Natural killer cell (primary cell): ENCODE data around the gene ACSS1. TPM values are rescaled to one million over a fixed set of nuclear protein-coding genes. Genes with fewer than 3 reads are reported as not detected.
A peak's percentile ranks its signal among the peaks of the same experiment; 100 is the strongest.

Source experiments
- ATAC-seq, 3 donors: fragments of 150-1000 bp in 2 of 3; fragments of 200-7000 bp in 1 of 3; cut with Tn5 transposase; 1 replicate in 1 of 3; 2 replicates in 2 of 3; pipeline ENCODE4 v1.10.0; 2021; ENCODE audit warnings: mild to moderate bottlenecking in 2 of 3, moderate library complexity in 2 of 3
- DNase-seq, 2 donors: peaks; one replicate each; pipeline versions ENCODE4 v3.0.0 to v3.0.0-alpha.2; 2013 to 2021; ENCODE audit warnings: mixed read lengths in 1 of 2
- H3K27ac ChIP-seq: one replicate; pipeline ENCODE4 v1.5.1; 2013; ENCODE audit warnings: mild to moderate bottlenecking, low read length
- H3K27me3 ChIP-seq: one replicate; pipeline ENCODE4 v1.6.1; 2013; ENCODE audit warnings: low read length; ENCODE audit not compliant: control insufficient read depth, insufficient read depth
- H3K36me3 ChIP-seq: one replicate; pipeline ENCODE4 v1.6.1; 2013; ENCODE audit warnings: low read length; ENCODE audit not compliant: control insufficient read depth, insufficient read depth
- H3K4me1 ChIP-seq: one replicate; pipeline ENCODE4 v1.6.1; 2013; ENCODE audit warnings: low read length; ENCODE audit not compliant: control insufficient read depth, insufficient read depth
- H3K4me3 ChIP-seq: one replicate; pipeline ENCODE4 v1.5.1; 2013; ENCODE audit warnings: low read length
- H3K9me3 ChIP-seq: one replicate; pipeline ENCODE4 v1.6.1; 2013; ENCODE audit warnings: low read length; ENCODE audit not compliant: control insufficient read depth, insufficient read depth
- H3K27ac Mint-ChIP-seq, 2 donors: one replicate each; pipeline ENCODE4 v1.8.0; 2022; ENCODE audit warnings: mild to moderate bottlenecking in 2 of 2, mixed read lengths in 2 of 2, moderate library complexity in 1 of 2
- H3K27me3 Mint-ChIP-seq, 2 donors: one replicate each; pipeline ENCODE4 v1.8.0; 2022; ENCODE audit warnings: low read depth in 2 of 2, mixed read lengths in 2 of 2
- H3K36me3 Mint-ChIP-seq: one replicate; pipeline ENCODE4 v1.8.0; 2022; ENCODE audit warnings: mixed read lengths
- H3K4me1 Mint-ChIP-seq, 2 donors: one replicate each; pipeline ENCODE4 v1.8.0; 2022; ENCODE audit warnings: mixed read lengths in 2 of 2
- H3K4me3 Mint-ChIP-seq: one replicate; pipeline ENCODE4 v1.8.0; 2022; ENCODE audit warnings: mild to moderate bottlenecking, moderate library complexity, mixed read lengths
- H3K9me3 Mint-ChIP-seq, 2 donors: one replicate each; pipeline ENCODE4 v1.8.0; 2022; ENCODE audit warnings: mixed read lengths in 2 of 2
- WGBS: methylation state at CpG from one replicate; pipeline ENCODE4 v1.1.7; 2013; ENCODE audit warnings: missing lambda C conversion rate; ENCODE audit not compliant: insufficient coverage; 5-methylcytosine and 5-hydroxymethylcytosine counted together
- intact Hi-C: fragments of 100-400 bp; cut with micrococcal nuclease; formaldehyde crosslinking; loops from one replicate; pipeline ENCODE4 v1.14.2; 2022
- total RNA-seq, 4 donors: library from RNA; stranded (reverse); fragments of 120-200 nt in 1 of 4; gene quantifications; one replicate each; pipeline versions ENCODE4 v1.2.3 to v1.2.4, GENCODE V29; 2013 to 2022
- TF ChIP-seq, protein P1 (sequence below): fragments of 200-600 bp; IDR thresholded peaks from one replicate; pipeline ENCODE4 v1.8.0; 2022; ENCODE audit warnings: antibody characterized with exemption

ACSS1 gene
- total RNA-seq, 3 donors from 2014 or later (not counting 1 experiment from before 2014, with no cell fraction given), result 46.3 to 67.4 (median 57.4) TPM

DNA sequence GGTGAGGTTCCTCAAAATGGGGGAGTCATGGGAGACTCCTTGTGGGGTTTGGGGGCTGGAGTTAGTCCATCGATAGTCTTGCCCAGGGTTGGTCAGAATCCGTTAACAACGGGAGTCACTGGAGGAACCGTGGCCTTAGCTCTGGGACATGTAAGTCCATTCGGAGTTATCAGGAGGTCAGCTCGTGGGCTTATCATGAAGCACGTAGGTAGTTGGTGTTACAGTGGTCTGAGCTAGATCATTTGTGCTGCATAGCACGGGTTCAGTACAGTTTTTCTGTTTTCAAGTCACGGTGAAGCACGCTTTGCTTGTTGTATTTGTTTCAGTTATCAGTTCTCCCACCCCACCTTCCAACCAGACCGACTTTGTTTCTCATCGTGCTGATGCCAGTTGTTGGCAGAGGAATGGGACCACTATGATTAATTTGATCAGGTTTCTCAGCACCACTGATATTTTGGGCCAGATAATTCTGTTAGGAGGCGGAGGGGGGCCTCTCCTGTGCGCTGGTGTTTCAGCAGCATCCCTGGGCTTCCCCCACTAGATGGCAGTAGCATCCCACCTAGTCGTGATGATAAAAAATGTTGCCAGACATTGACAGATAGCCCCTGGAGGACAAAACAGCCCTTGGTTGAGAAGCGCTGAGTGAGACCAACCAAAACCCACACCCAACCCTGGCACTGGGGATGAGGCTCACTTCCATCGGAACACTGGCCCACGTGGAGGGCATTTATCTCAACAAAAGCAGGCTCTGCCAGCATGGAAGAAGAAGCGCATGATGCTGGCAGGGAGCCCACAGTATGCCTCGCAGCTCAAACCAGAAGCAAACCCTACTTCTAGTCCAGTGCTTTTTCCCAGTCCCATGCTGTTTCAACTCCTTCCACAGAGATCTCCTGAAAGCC is 63.2 kb downstream of the ACSS1 start:
- no peaks in the 10 kb centered on the region for H3K9me3 Mint-ChIP-seq

DNA sequence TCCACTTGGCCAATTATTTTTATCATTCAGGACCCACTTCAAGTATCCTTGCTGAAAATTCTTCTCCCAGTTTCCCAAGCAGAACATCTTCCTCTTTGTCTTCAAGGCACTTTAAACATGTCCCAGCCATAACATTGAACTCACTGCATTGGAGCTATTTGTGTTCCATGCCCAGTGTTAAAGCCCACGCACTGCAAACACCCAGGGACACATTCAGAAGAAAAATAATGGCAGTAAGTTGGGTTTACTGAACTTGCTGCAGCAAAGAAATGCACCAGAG is 63.8 kb downstream of the ACSS1 start:
- Histone ChIP-seq H3K36me3 (no peaks in the 10 kb centered on the region), H3K4me1 (peaks cover 25% of the 10 kb centered on the region), H3K27ac (no peak overlapping the region), H3K9me3 (no peaks in the 10 kb centered on the region), H3K4me3 (no peak overlapping the region), H3K27me3 (no peaks in the 10 kb centered on the region)
- TF ChIP-seq, protein P1, sequence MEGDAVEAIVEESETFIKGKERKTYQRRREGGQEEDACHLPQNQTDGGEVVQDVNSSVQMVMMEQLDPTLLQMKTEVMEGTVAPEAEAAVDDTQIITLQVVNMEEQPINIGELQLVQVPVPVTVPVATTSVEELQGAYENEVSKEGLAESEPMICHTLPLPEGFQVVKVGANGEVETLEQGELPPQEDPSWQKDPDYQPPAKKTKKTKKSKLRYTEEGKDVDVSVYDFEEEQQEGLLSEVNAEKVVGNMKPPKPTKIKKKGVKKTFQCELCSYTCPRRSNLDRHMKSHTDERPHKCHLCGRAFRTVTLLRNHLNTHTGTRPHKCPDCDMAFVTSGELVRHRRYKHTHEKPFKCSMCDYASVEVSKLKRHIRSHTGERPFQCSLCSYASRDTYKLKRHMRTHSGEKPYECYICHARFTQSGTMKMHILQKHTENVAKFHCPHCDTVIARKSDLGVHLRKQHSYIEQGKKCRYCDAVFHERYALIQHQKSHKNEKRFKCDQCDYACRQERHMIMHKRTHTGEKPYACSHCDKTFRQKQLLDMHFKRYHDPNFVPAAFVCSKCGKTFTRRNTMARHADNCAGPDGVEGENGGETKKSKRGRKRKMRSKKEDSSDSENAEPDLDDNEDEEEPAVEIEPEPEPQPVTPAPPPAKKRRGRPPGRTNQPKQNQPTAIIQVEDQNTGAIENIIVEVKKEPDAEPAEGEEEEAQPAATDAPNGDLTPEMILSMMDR, result no peak
- no peaks in the 10 kb centered on the region for H3K27me3 Mint-ChIP-seq
- H3K36me3 Mint-ChIP-seq, result no peaks in the 10 kb centered on the region
- H3K9me3 Mint-ChIP-seq, result no peaks in the 10 kb centered on the region
- intact Hi-C loops, result no loop called here
- ATAC-seq (no peak), DNase-seq (peak in 1 of 2 donors; percentile 11)
- H3K4me1 Mint-ChIP-seq, result peaks cover 42 to 45% of the 10 kb centered on the region in 2 donors
- H3K4me3 Mint-ChIP-seq, result peak overlapping the region; percentile 5
- peak overlapping the region; percentile 93 to 94 for H3K27ac Mint-ChIP-seq
- 92% methylated on average over 1 of the region's 1 CpG for WGBS

More for the DNA sequence above, 63.2 kb downstream of the ACSS1 start:
- WGBS, result 44% methylated on average over 20 of the region's 20 CpGs
- Histone ChIP-seq H3K4me1 (peaks cover 19% of the 10 kb centered on the region), H3K27ac (no peak overlapping the region), H3K4me3 (no peak overlapping the region), H3K9me3 (no peaks in the 10 kb centered on the region), H3K36me3 (no peaks in the 10 kb centered on the region), H3K27me3 (no peaks in the 10 kb centered on the region)
- Mint-ChIP-seq H3K27me3 (no peaks in the 10 kb centered on the region), H3K4me3 (peak overlapping the region; percentile 78), H3K27ac (peak overlapping the region; percentile 93 to 94), H3K36me3 (no peaks in the 10 kb centered on the region), H3K4me1 (peaks cover 36 to 40% of the 10 kb centered on the region in 2 donors)
- TF ChIP-seq, protein P1, result peak; percentile 93
- peak; percentile 74 to 92 for DNase-seq
- intact Hi-C loops, result loop anchor here (1.0 kb wide), 2 partner anchors 71 to 405 kb away; no protein-coding TSS in a partner anchor
- ATAC-seq, result peak; percentile 32 to 63 (median 39)

DNA sequence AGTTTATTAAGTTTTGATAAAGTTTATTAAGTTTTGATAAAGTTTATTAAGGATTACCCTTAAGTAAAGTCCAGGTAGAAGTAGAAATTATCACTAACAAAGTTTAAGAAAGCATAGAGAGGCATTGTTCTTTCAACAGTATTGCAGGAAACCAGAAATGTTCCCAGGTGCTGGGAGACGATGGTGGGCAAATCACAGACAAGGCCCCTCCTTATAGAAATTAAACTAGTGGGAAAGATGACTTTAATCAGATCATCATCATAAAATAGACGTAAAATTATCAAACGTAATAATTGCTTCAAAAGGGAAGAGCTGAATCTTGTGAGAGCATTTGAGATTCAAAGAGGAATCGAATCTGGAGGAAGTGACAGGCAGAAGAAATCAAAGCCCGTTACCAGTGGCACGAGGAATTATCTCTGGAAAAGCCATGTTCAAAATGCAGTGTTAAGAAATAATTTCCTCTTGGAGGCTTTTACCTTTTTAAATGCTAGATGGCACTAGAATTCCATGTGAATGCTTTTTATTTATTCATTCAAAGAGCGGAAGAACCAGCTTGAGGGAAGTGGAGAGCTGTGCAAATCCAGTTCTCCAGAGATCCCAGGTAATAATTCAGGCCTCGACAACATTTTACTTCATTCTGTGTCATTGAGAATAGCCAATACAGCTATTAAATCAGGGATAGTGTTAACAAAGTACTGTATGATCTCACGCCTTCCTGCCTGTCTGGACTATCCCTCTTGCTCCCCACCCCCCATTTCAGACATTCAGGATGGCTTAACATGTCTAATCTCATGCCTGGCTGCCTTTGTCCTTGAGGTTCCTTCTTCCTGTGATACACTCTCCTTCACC is 64.4 kb downstream of the ACSS1 start:
- Histone ChIP-seq H3K27ac (peak overlapping the region; percentile 98), H3K4me1 (peaks cover 31% of the 10 kb centered on the region), H3K36me3 (no peaks in the 10 kb centered on the region), H3K9me3 (no peaks in the 10 kb centered on the region), H3K27me3 (no peaks in the 10 kb centered on the region), H3K4me3 (peak overlapping the region; percentile 95)
- no peaks in the 10 kb centered on the region for H3K9me3 Mint-ChIP-seq
- peak overlapping the region; percentile 93 to 94 for H3K27ac Mint-ChIP-seq
- intact Hi-C loops, result loop anchor here (2.0 kb wide), 1 partner anchor 203 kb away; no protein-coding TSS in a partner anchor
- no peaks in the 10 kb centered on the region for H3K27me3 Mint-ChIP-seq
- no peak for ATAC-seq
- 76% methylated on average over 8 of the region's 9 CpGs for WGBS
- peak in 1 of 2 donors; percentile 23 for DNase-seq
- H3K4me3 Mint-ChIP-seq, result peak overlapping the region; percentile 83
- H3K4me1 Mint-ChIP-seq, result peaks cover 47 to 51% of the 10 kb centered on the region in 2 donors
- H3K36me3 Mint-ChIP-seq, result no peaks in the 10 kb centered on the region
- TF ChIP-seq, protein P1, result no peak
